Spleen (tissue), 11 donors: ENCODE measurements around the gene MTERF4. TPM values are rescaled to one million over a fixed set of nuclear protein-coding genes. Genes with fewer than 3 reads are reported as not detected.

Source experiments
- DNase-seq: peaks from one replicate; pipeline ENCODE4 v3.0.0-alpha.2; 2020
- H3K27ac ChIP-seq, 8 donors: fragments of 200-600 bp; sonication (generic) in 7 of 8; 1 replicate in 4 of 8; 2 replicates in 4 of 8; pipeline versions ENCODE4 v1.5.0 to v1.8.0; 2016 to 2021; ENCODE audit warnings: inconsistent platforms in 4 of 8, mild to moderate bottlenecking in 4 of 8, moderate library complexity in 1 of 8
- H3K27me3 ChIP-seq, 7 donors: fragments of 200-600 bp; sonication (generic) in 6 of 7; replicated peaks in 1 of 7; 1 replicate in 4 of 7; 2 replicates in 3 of 7; pipeline versions ENCODE4 v1.5.0 to v1.8.0; 2016 to 2021; ENCODE audit warnings: inconsistent platforms in 3 of 7, mild to moderate bottlenecking in 1 of 7
- H3K36me3 ChIP-seq, 6 donors: fragments of 200-600 bp; sonication (generic) in 5 of 6; 1 replicate in 4 of 6; 2 replicates in 2 of 6; pipeline versions ENCODE4 v1.5.0 to v1.8.0; 2016 to 2021; ENCODE audit warnings: inconsistent platforms in 2 of 6
- H3K4me1 ChIP-seq, 6 donors: fragments of 200-600 bp; sonication (generic) in 5 of 6; 1 replicate in 3 of 6; 2 replicates in 3 of 6; pipeline versions ENCODE4 v1.5.0 to v1.8.0; 2016 to 2021; ENCODE audit warnings: inconsistent platforms in 3 of 6
- H3K4me3 ChIP-seq, 8 donors: fragments of 200-600 bp; sonication (generic) in 7 of 8; 1 replicate in 4 of 8; 2 replicates in 4 of 8; pipeline versions ENCODE4 v1.5.0 to v1.8.0; 2016 to 2021; ENCODE audit warnings: inconsistent platforms in 4 of 8, mild to moderate bottlenecking in 4 of 8, moderate library complexity in 2 of 8
- H3K9me3 ChIP-seq, 8 donors: fragments of 200-600 bp; sonication (generic) in 7 of 8; 1 replicate in 4 of 8; 2 replicates in 4 of 8; pipeline versions ENCODE4 v1.5.0 to v1.8.0; 2016 to 2021; ENCODE audit warnings: inconsistent platforms in 4 of 8
- CTCF ChIP-seq, 11 experiments: fragments of 200-600 bp in 7 of 11; fragments of 450-650 bp in 4 of 11; sonication (generic) in 4 of 11; IDR thresholded peaks in 8 of 11; conservative IDR thresholded peaks in 3 of 11; 1 replicate in 7 of 11; 2 replicates in 4 of 11; pipeline versions ENCODE4 v1.4.0 to v1.8.0; 2016 to 2021; ENCODE audit warnings: antibody characterized with exemption in 11 of 11, inconsistent platforms in 4 of 11, mild to moderate bottlenecking in 1 of 11
- POLR2A ChIP-seq, 3 donors: fragments of 450-650 bp; IDR thresholded peaks; one replicate each; pipeline ENCODE4 v1.5.1; 2017; ENCODE audit warnings: antibody characterized with exemption in 3 of 3, mild to moderate bottlenecking in 1 of 3
- POLR2AphosphoS5 ChIP-seq, 3 donors: sonication (generic); formaldehyde crosslinking; IDR thresholded peaks; one replicate each; pipeline ENCODE4 v1.5.1; 2017; ENCODE audit warnings: antibody characterized with exemption in 3 of 3
- WGBS, 5 donors: extraction: QIAGEN DNeasy Blood & Tissue Kit in 3 of 5; methylation state at CpG; one replicate each; pipeline versions ENCODE4 v1.1.5 to v1.1.7; 2013 to 2018; 5-methylcytosine and 5-hydroxymethylcytosine counted together
- intact Hi-C: fragments of 100-400 bp; cut with DNase I; formaldehyde crosslinking; loops from one replicate; pipeline ENCODE4 v1.15.0; 2023; ENCODE audit warnings: low total_unique reads
- polyA plus RNA-seq, 3 donors: library from polyadenylated mRNA; stranded (reverse); fragments of 200-250 nt; gene quantifications; one replicate each; pipeline ENCODE4 v1.2.1, GENCODE V29; 2013
- total RNA-seq, 7 donors: library from RNA; depleted of rRNA in 3 of 7; stranded (reverse); fragments of >200 nt in 3 of 7; fragmentation: NEBNext Ultra II Directional in 4 of 7; extraction: Animal tissue kit (Norgen Biotek cat#: 25700) in 4 of 7; gene quantifications; one replicate each; pipeline versions ENCODE4 v1.1.0 to v1.2.1, GENCODE V29; 2016 to 2021
- donor health status: healthy with polysubstance abuse.
- donor health status: DM: no; HTN: no; CAD: no; lungs with moderate emphysema.
- donor health status: DM: no; HTN: no; CAD: no.
- donor health status: Bipolar disorder and iron deficiency.
- donor health status: healthy.
- donor health status: DM: no; HTN: no; CAD: no.
- donor health status: DM: yes; HTN: yes; CAD: no.

The MTERF4 gene
- total and polyA plus RNA-seq, 10 donors: 28.4 to 74.0 (median 47.2) TPM

GRCh38 chr2:241121008-241121407 lies 18.9 kb upstream of the MTERF4 start:
- 73 to 94% (median 80%) methylated on average over 5 of the region's 5 CpGs for WGBS, 5 donors
- H3K4me3 ChIP-seq: no peak overlapping the region
- DNase-seq: no peak
- H3K27me3 ChIP-seq: no peaks in the 10 kb centered on the region
- TF ChIP-seq CTCF (IDR thresholded peaks at IDR 0.05 in 8 of 11, conservative IDR thresholded peaks at IDR 0.05 in 3 of 11) (no peak), POLR2AphosphoS5 (IDR thresholded peaks at IDR 0.05) (no peak), POLR2A (IDR thresholded peaks at IDR 0.05) (no peak)
- H3K4me1 ChIP-seq: peaks cover 0 to 14% (median 4%) of the 10 kb centered on the region in 6 donors
- peaks cover 0 to 35% (median 3%) of the 10 kb centered on the region in 6 donors for H3K36me3 ChIP-seq
- no peak overlapping the region for H3K27ac ChIP-seq
- intact Hi-C loops: no loop called here
- H3K9me3 ChIP-seq: peaks cover 0 to 5% (median 0%) of the 10 kb centered on the region in 8 donors

- Histone ChIP-seq H3K27ac (no peak overlapping the region), H3K27me3 (no peaks in the 10 kb centered on the region), H3K9me3 (peaks cover 0 to 5% (median 0%) of the 10 kb centered on the region in 8 donors), H3K36me3 (peaks cover 0 to 31% (median 3%) of the 10 kb centered on the region in 6 donors), H3K4me1 (peaks cover 0 to 8% (median 0%) of the 10 kb centered on the region in 6 donors), H3K4me3 (no peak overlapping the region)
- no peak for DNase-seq
- TF ChIP-seq POLR2AphosphoS5 (IDR thresholded peaks at IDR 0.05): no peak
- TF ChIP-seq CTCF (IDR thresholded peaks at IDR 0.05 in 8 of 11, conservative IDR thresholded peaks at IDR 0.05 in 3 of 11): no peak
- no peak for TF ChIP-seq POLR2A (IDR thresholded peaks at IDR 0.05)
- 93 to 100% (median 97%) methylated on average over 2 of the region's 2 CpGs for WGBS, 5 donors
- intact Hi-C loops: no loop called here
Observed at GRCh38 chr2:241120440-241120839, 18.4 kb upstream of the MTERF4 start.

GRCh38 chr2:241118737-241119505 lies 16.8 kb upstream of the MTERF4 start:
- WGBS, 5 donors: 89 to 96% (median 95%) methylated on average over 20 to 24 of the region's 24 CpGs
- no peak for DNase-seq

More at GRCh38 chr2:241118737-241119505, 16.8 kb upstream of the MTERF4 start:
- H3K27me3 ChIP-seq: no peaks in the 10 kb centered on the region
- H3K27ac ChIP-seq: no peak overlapping the region
- H3K4me3 ChIP-seq: no peak overlapping the region
- intact Hi-C loops: no loop called here
- H3K4me1 ChIP-seq: no peaks in the 10 kb centered on the region
- H3K36me3 ChIP-seq: peaks cover 0 to 41% (median 10%) of the 10 kb centered on the region in 6 donors
- H3K9me3 ChIP-seq: peaks cover 0 to 5% (median 0%) of the 10 kb centered on the region in 8 donors
- TF ChIP-seq POLR2A (IDR thresholded peaks at IDR 0.05) (no peak), CTCF (IDR thresholded peaks at IDR 0.05 in 8 of 11, conservative IDR thresholded peaks at IDR 0.05 in 3 of 11) (no peak), POLR2AphosphoS5 (IDR thresholded peaks at IDR 0.05) (no peak)
